Esophagus squamous epithelium (tissue), 4 donors: ENCODE results near the gene KRTAP13-2.

ENCODE experiments used
- CTCF ChIP-seq, 6 experiments: fragments of 450-650 bp in 4 of 6; fragments of 200-600 bp in 2 of 6; sonication (generic) in 2 of 6; IDR thresholded peaks; one replicate each; pipeline ENCODE4 v1.5.1; 2016 to 2019; ENCODE audit warnings: antibody characterized with exemption in 6 of 6, mild to moderate bottlenecking in 4 of 6, moderate library complexity in 4 of 6
- POLR2A ChIP-seq, 4 donors: fragments of 450-650 bp; IDR thresholded peaks; one replicate each; pipeline ENCODE4 v1.6.1; 2017; ENCODE audit warnings: antibody characterized with exemption in 4 of 4, mild to moderate bottlenecking in 4 of 4, moderate library complexity in 3 of 4

DNA sequence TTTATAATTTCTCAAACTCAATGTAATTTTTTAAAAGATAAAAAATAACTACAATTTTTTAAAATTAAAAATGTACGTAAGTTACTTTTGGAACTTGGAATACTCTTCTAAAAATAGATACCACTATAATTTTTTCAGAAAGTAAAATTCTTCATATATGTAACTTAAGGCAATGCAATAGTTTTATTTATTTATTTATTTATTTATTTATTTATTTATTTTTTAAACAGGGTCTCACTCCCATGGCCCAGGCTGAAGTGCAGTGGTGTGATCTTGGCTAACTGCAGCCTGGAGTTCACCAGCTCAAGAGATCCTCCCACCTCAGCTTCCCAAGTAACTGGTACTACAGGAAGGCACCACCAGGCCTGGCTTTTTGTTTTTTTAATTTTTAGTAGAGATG lies 20.5 kb downstream of the KRTAP13-2 start:
- TF ChIP-seq CTCF (IDR thresholded peaks at IDR 0.05) (no peak), POLR2A (IDR thresholded peaks at IDR 0.05) (no peak)
